Measurements from ENCODE around the gene PCP4. TPM values are rescaled to one million over a fixed set of nuclear protein-coding genes. Genes with fewer than 3 reads are reported as not detected.

PCP4 gene
- polyA plus RNA-seq, 2 of the 4 experiments (the other 2 are of a cell fraction) = not detected

- H3K9me3 ChIP-seq = no peaks in the 10 kb centered on the region
- H3K4me3 ChIP-seq = no peak overlapping the region
- ATAC-seq = no peak
- FAIRE-seq = no peak
- no peaks in the 10 kb centered on the region for H3K4me1 ChIP-seq
- ChIA-PET POLR2A (no interaction called here), CTCF (no interaction called here)
- no peak for DNase-seq (ENCODE audit: low read depth in 1 of 2, low spot score in 1 of 2)
- TF ChIP-seq MAX (IDR thresholded peaks at IDR 0.05) (no peak), CHD2 (IDR thresholded peaks at IDR 0.05; ENCODE audit: low read length, partially characterized antibody) (no peak), HOXB13 (CRISPR knock-in tag; IDR thresholded peaks at IDR 0.05; ENCODE audit: low read depth) (no peak), ZFP36 (IDR thresholded peaks at IDR 0.05; ENCODE audit: borderline replicate concordance, partially characterized antibody) (no peak)
- no peak overlapping the region for H3K4me2 ChIP-seq
- H3K27ac ChIP-seq = no peak overlapping the region
Observed at GRCh38 chr21:39900911-39901310, 33.7 kb downstream of the PCP4 start.

DNA sequence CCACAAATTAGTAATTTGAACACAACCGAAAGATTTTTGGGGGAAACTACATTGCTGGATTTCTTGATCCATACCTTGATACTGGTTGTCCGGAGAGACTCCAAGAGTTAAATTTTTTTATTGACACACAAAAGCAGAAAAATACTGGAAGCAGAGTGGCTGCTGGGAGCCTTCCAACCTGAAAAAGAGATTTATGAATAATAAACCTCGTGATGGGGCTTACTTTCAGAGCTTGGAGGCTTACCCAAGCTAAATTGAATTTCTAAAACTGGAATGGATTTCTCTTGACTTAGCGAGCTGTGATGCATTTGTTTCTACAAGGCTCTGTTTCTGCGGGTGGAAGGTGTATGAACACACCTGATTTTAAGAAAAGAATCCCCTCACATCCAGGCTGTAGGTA is 35.7 kb downstream of the PCP4 start:
- FAIRE-seq (no peak), ATAC-seq (no peak), DNase-seq (ENCODE audit: low read depth in 1 of 2, low spot score in 1 of 2) (no peak)
- ChIA-PET CTCF (no interaction called here), POLR2A (no interaction called here)
- Histone ChIP-seq H3K4me3 (no peak overlapping the region), H3K27ac (no peak overlapping the region), H3K4me1 (no peaks in the 10 kb centered on the region), H3K4me2 (no peak overlapping the region), H3K9me3 (no peaks in the 10 kb centered on the region)
- WGBS (ENCODE audit: missing lambda C conversion rate) = 48% methylated on average over 5 of the region's 5 CpGs
- no peak for TF ChIP-seq RFX5 (IDR thresholded peaks at IDR 0.05)
- TF ChIP-seq, protein P1, sequence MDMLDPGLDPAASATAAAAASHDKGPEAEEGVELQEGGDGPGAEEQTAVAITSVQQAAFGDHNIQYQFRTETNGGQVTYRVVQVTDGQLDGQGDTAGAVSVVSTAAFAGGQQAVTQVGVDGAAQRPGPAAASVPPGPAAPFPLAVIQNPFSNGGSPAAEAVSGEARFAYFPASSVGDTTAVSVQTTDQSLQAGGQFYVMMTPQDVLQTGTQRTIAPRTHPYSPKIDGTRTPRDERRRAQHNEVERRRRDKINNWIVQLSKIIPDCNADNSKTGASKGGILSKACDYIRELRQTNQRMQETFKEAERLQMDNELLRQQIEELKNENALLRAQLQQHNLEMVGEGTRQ (IDR thresholded peaks at IDR 0.05) = no peak
- no peak for TF ChIP-seq BHLHE40 (IDR thresholded peaks at IDR 0.05; ENCODE audit: low read depth, low read length)
- no peak for TF ChIP-seq JUN (IDR thresholded peaks at IDR 0.05)
- TF ChIP-seq BCL3 (IDR thresholded peaks at IDR 0.05) = no peak
- no peak for TF ChIP-seq JUNB (IDR thresholded peaks at IDR 0.05)
- no peak for TF ChIP-seq SMC3 (IDR thresholded peaks at IDR 0.05)
- TF ChIP-seq CEBPB (IDR thresholded peaks at IDR 0.05) = no peak
- no peak for TF ChIP-seq FOSB (CRISPR knock-in tag; IDR thresholded peaks at IDR 0.05)
- TF ChIP-seq, protein P2, sequence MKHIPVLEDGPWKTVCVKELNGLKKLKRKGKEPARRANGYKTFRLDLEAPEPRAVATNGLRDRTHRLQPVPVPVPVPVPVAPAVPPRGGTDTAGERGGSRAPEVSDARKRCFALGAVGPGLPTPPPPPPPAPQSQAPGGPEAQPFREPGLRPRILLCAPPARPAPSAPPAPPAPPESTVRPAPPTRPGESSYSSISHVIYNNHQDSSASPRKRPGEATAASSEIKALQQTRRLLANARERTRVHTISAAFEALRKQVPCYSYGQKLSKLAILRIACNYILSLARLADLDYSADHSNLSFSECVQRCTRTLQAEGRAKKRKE (CRISPR knock-in tag; IDR thresholded peaks at IDR 0.05; ENCODE audit: low read depth) = no peak

GRCh38 chr21:39904457-39904856 is 37.2 kb downstream of the PCP4 start:
- ChIA-PET CTCF (no interaction called here), POLR2A (no interaction called here)
- H3K9me3 ChIP-seq = no peaks in the 10 kb centered on the region
- H3K4me3 ChIP-seq = no peak overlapping the region
- WGBS (ENCODE audit: missing lambda C conversion rate) = 4% methylated on average over 3 of the region's 3 CpGs
- no peak overlapping the region for H3K4me2 ChIP-seq
- no peak for FAIRE-seq
- no peaks in the 10 kb centered on the region for H3K4me1 ChIP-seq
- no peak for ATAC-seq
- H3K27ac ChIP-seq = no peak overlapping the region
- TF ChIP-seq NPAS2 (CRISPR knock-in tag; IDR thresholded peaks at IDR 0.05; ENCODE audit: borderline replicate concordance) (no peak), ZNF302 (CRISPR knock-in tag; IDR thresholded peaks at IDR 0.05) (no peak), HDAC2 (IDR thresholded peaks at IDR 0.05) (no peak), ZC3H11A (IDR thresholded peaks at IDR 0.05) (no peak), MAFK (IDR thresholded peaks at IDR 0.05; ENCODE audit: partially characterized antibody) (no peak), EHMT2 (IDR thresholded peaks at IDR 0.05; ENCODE audit: low read depth) (no peak), JUNB (IDR thresholded peaks at IDR 0.05) (no peak), RCOR1 (IDR thresholded peaks at IDR 0.05; ENCODE audit: low read depth, low read length) (no peak), RFX5 (IDR thresholded peaks at IDR 0.05) (no peak), POLR2A (IDR thresholded peaks at IDR 0.05; ENCODE audit: low read length) (no peak), RNF2 (IDR thresholded peaks at IDR 0.05; ENCODE audit: borderline replicate concordance, low read depth) (no peak)
- TF ChIP-seq, protein P2 (CRISPR knock-in tag; IDR thresholded peaks at IDR 0.05; ENCODE audit: low read depth) = no peak
- no peak for DNase-seq (ENCODE audit: low read depth in 1 of 2, low spot score in 1 of 2)

All from A549 (cell line).